Putamen (tissue), 1 donor: ENCODE results near the gene OR1L4.

Experiments used
- DNase-seq: peaks from one replicate; pipeline ENCODE4 v3.0.0-alpha.2; 2016; ENCODE audit warnings: low spot score

OR1L4 gene

GRCh38 chr9:122723690-122724089 is at the start of gene OR1L4:
Gene OR1L4 (plus strand): TSS chr9:122723990. CDS start chr9:122723990, 0 bp downstream.
- no peak for DNase-seq

- DNase-seq, result no peak
These were observed 38.9 kb upstream of the OR1L4 start for GRCh38 chr9:122684851-122685250.

- no peak for DNase-seq
These were observed 28.1 kb upstream of the OR1L4 start for GRCh38 chr9:122695696-122696095.

GRCh38 chr9:122718038-122718437 is 5.8 kb upstream of the OR1L4 start:
- no peak for DNase-seq

GRCh38 chr9:122719218-122719617 is 4.6 kb upstream of the OR1L4 start:
- DNase-seq, result no peak

- no peak for DNase-seq
These were observed 18.2 kb downstream of the OR1L4 start, which contains the start of gene OR1L6 for GRCh38 chr9:122742003-122742402. Gene OR1L6 (plus strand): TSS chr9:122742303. CDS start chr9:122749848, 7,545 bp downstream.

- DNase-seq, result no peak
These were observed 31.0 kb downstream of the OR1L4 start for GRCh38 chr9:122754825-122755224.

- no peak for DNase-seq
These were observed 44.0 kb downstream of the OR1L4 start for GRCh38 chr9:122767817-122768216.
